KMS-11 (cell line): Measurements from ENCODE around the gene WDR27.

Experiments used
- H2AFZ ChIP-seq: fragments of 200-600 bp; sonication (generic); 2 replicates; pipeline ENCODE4 v1.6.1; 2016; ENCODE audit warnings: antibody characterized with exemption, mixed run types, low read depth
- H3K27ac ChIP-seq: fragments of 200-600 bp; sonication (generic); 2 replicates; pipeline ENCODE4 v1.6.1; 2016; ENCODE audit warnings: mild to moderate bottlenecking, mixed run types
- H3K27me3 ChIP-seq: fragments of 200-600 bp; sonication (generic); 2 replicates; pipeline ENCODE4 v1.6.1; 2017; ENCODE audit warnings: mild to moderate bottlenecking, low read depth, mixed run types, moderate library complexity; ENCODE audit not compliant: insufficient read depth
- H3K36me3 ChIP-seq: fragments of 200-600 bp; sonication (generic); 2 replicates; pipeline ENCODE4 v1.6.1; 2017; ENCODE audit warnings: mild to moderate bottlenecking, mixed run types; ENCODE audit not compliant: insufficient read depth
- H3K4me1 ChIP-seq: fragments of 200-600 bp; sonication (generic); 2 replicates; pipeline ENCODE4 v1.6.1; 2016; ENCODE audit warnings: mild to moderate bottlenecking, low read depth, mixed run types; ENCODE audit not compliant: poor library complexity, severe bottlenecking
- H3K4me2 ChIP-seq: fragments of 200-600 bp; sonication (generic); 2 replicates; pipeline ENCODE4 v1.7.0; 2016; ENCODE audit warnings: mild to moderate bottlenecking, mixed run types
- H3K4me3 ChIP-seq: fragments of 200-600 bp; sonication (generic); IDR thresholded peaks from 2 replicates; pipeline ENCODE4 v1.6.1; 2017; ENCODE audit warnings: low read depth, low read length, mixed read lengths; ENCODE audit not compliant: insufficient read depth
- H3K79me2 ChIP-seq: fragments of 200-600 bp; sonication (generic); 2 replicates; pipeline ENCODE4 v1.6.1; 2016; ENCODE audit warnings: low read depth, mixed run types; ENCODE audit not compliant: insufficient read depth
- H3K9ac ChIP-seq: fragments of 200-600 bp; sonication (generic); 2 replicates; pipeline ENCODE4 v1.6.1; 2016; ENCODE audit warnings: mild to moderate bottlenecking, mixed run types
- H4K20me1 ChIP-seq: fragments of 200-600 bp; sonication (generic); 2 replicates; pipeline ENCODE4 v1.6.1; 2016; ENCODE audit warnings: mild to moderate bottlenecking, mixed run types; ENCODE audit not compliant: insufficient read depth
- CTCF ChIP-seq: fragments of 200-600 bp; sonication (generic); conservative IDR thresholded peaks from 2 replicates; pipeline ENCODE4 v1.6.1; 2017; ENCODE audit warnings: low read depth, mild to moderate bottlenecking, antibody characterized with exemption, low read length, moderate library complexity, mixed read lengths

The WDR27 gene

GRCh38 chr6:169659820-169660610, 41.8 kb downstream of the WDR27 start:
- no peaks in the 10 kb centered on the region for H4K20me1 ChIP-seq
- no peaks in the 10 kb centered on the region for H3K36me3 ChIP-seq
- no peak overlapping the region for H3K4me3 ChIP-seq
- no peaks in the 10 kb centered on the region for H3K4me1 ChIP-seq
- no peak for TF ChIP-seq CTCF
- no peak overlapping the region for H3K4me2 ChIP-seq
- H3K79me2 ChIP-seq = no peaks in the 10 kb centered on the region
- H3K27me3 ChIP-seq = no peaks in the 10 kb centered on the region
- H2AFZ ChIP-seq = no peak overlapping the region
- H3K9ac ChIP-seq = no peak overlapping the region
- no peak overlapping the region for H3K27ac ChIP-seq

GRCh38 chr6:169657284-169657610, 44.6 kb downstream of the WDR27 start:
- peaks cover 9% of the 10 kb centered on the region for H3K4me1 ChIP-seq
- no peak overlapping the region for H3K9ac ChIP-seq
- no peak overlapping the region for H2AFZ ChIP-seq
- no peaks in the 10 kb centered on the region for H3K36me3 ChIP-seq
- H3K27ac ChIP-seq = no peak overlapping the region
- H3K4me2 ChIP-seq = no peak overlapping the region
- H3K79me2 ChIP-seq = no peaks in the 10 kb centered on the region
- H4K20me1 ChIP-seq = no peaks in the 10 kb centered on the region
- no peak for TF ChIP-seq CTCF
- H3K4me3 ChIP-seq = no peak overlapping the region
- no peaks in the 10 kb centered on the region for H3K27me3 ChIP-seq

- Histone ChIP-seq H4K20me1 (no peaks in the 10 kb centered on the region), H3K36me3 (no peaks in the 10 kb centered on the region), H3K4me2 (no peak overlapping the region), H3K4me1 (peaks cover 9% of the 10 kb centered on the region), H3K4me3 (no peak overlapping the region), H2AFZ (no peak overlapping the region), H3K9ac (no peak overlapping the region), H3K79me2 (no peaks in the 10 kb centered on the region), H3K27me3 (no peaks in the 10 kb centered on the region), H3K27ac (no peak overlapping the region)
- TF ChIP-seq CTCF = no peak
Measured at GRCh38 chr6:169656546-169657283, 45.1 kb downstream of the WDR27 start.

GRCh38 chr6:169654598-169655391, 47.0 kb downstream of the WDR27 start:
- TF ChIP-seq CTCF = 0 out of 2 replicates have a peak, but pooled peaks have one; percentile 17
- Histone ChIP-seq H3K4me3 (no peak overlapping the region), H3K4me1 (peaks cover 9% of the 10 kb centered on the region), H3K4me2 (peak overlapping the region; percentile 64), H4K20me1 (no peaks in the 10 kb centered on the region), H2AFZ (peak overlapping the region; percentile 88), H3K27me3 (no peaks in the 10 kb centered on the region), H3K27ac (peak overlapping the region; percentile 79), H3K9ac (peak overlapping the region; percentile 79), H3K36me3 (no peaks in the 10 kb centered on the region), H3K79me2 (no peaks in the 10 kb centered on the region)
